ENCODE measurements around the gene TEX261. TPM values are rescaled to one million over a fixed set of nuclear protein-coding genes. Genes with fewer than 3 reads are reported as not detected.
A peak's percentile ranks its signal among the peaks of the same experiment; 100 is the strongest.

TEX261 gene
- total and polyA plus RNA-seq, 7 experiments from 2014 or later: 33.2 to 66.3 (median 44.4) TPM

DNA sequence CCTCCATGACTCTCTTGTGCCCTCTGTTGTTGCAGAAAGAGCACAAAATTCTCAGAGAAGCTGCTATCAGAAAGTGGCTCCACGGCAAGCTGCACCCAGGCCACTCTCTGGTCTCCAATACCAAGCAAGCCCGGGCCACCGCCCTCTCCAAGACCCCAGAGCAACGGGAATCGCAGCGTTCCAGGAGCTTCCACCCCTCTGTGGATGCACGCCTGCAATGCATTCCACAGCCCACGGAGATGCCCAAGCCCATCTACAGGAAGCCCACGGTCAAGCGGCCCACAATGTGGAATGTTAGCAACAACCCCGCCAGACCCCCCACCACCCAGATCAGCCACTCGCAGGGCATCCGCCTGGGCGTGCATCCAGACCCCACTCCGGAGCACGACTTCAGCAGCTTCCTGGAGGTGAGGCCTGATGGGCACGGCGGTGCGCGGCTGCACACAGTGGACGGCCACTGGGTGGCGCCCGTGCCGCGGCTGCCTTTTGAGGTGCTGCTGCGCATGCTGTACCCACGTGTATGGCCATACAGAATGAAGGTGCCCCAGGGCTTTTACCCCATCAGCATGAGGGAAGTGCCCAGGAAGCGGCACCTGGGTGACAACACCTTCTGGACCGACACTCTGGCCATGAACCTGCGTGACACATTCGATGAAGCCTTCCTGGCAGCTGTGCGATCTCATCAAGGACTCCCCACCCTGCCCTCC is 9.9 kb downstream of the TEX261 start:
- POLR2A ChIA-PET: interaction anchor here (0.8 to 1.2 kb wide), 3 partner anchors 10 to 1070 kb away, joined by 3 to 4 read pairs (median 3); partner anchors contain the start of genes MXD1 and TEX261
- DNase-seq: peak; percentile 71 to 86 (median 82)
- Mint-ChIP-seq H3K4me1 (peaks cover 7 to 22% (median 18%) of the 10 kb centered on the region in 7 donors), H3K9me3 (no peaks in the 10 kb centered on the region), H3K36me3 (peaks cover 0 to 28% (median 6%) of the 10 kb centered on the region in 5 donors), H3K27me3 (no peaks in the 10 kb centered on the region), H3K27ac (peak overlapping the region in 6 of 9 donors; percentile 39 to 76 (median 45)), H3K4me3 (peak overlapping the region in 8 of 10 donors; percentile 51 to 66 (median 57))
- intact Hi-C loops (cut with micrococcal nuclease): loop anchor here (1.0 kb wide), 4 partner anchors 10 to 19 kb away; partner anchors contain the start of gene TEX261 (in 1 of the 2)
- Histone ChIP-seq H3K9me3 (ENCODE audit: control insufficient read depth in 2 of 3, low read length in 3 of 3) (no peaks in the 10 kb centered on the region), H3K4me3 (ENCODE audit: low read length) (no peak overlapping the region), H3K27ac (ENCODE audit: low read depth, low read length) (peak overlapping the region; percentile 8), H3K4me1 (ENCODE audit: control insufficient read depth in 2 of 2, insufficient read depth in 2 of 2, low read length in 2 of 2) (no peaks in the 10 kb centered on the region), H3K27me3 (ENCODE audit: control insufficient read depth in 2 of 2, insufficient read depth in 2 of 2, low read length in 2 of 2) (no peaks in the 10 kb centered on the region), H3K36me3 (ENCODE audit: control insufficient read depth in 2 of 3, insufficient read depth in 3 of 3, low read length in 3 of 3) (peaks cover 7 to 40% (median 26%) of the 10 kb centered on the region in 3 experiments)
- CTCF ChIA-PET: interaction anchor here (0.7 to 3.7 kb wide), 6 partner anchors 10 to 114 kb away, joined by 3 to 24 read pairs (median 4); no protein-coding TSS in a partner anchor
- ATAC-seq: peak; percentile 100

DNA sequence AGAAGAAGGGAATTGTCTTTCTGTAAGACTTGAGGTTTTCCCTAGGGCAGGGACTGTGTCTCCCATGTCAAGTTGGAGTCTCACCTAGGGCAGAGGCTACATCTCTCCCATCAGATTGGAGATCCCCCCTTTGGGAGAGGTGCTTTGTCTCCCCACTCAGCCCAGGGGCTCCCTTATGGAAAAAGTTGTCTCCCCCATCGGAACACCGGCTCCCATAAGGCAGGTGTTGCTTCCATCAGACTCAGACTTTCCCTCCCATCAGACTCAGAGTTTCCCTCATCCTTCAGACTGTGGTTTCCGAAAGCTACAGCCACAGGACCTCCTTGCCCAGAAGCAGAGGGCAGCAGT is 10.5 kb downstream of the TEX261 start:
- Mint-ChIP-seq H3K36me3 (peaks cover 0 to 24% (median 6%) of the 10 kb centered on the region in 5 donors), H3K27ac (peak overlapping the region in 3 of 9 donors; percentile 41 to 48 (median 42)), H3K4me3 (peak overlapping the region in 5 of 10 donors; percentile 51 to 62 (median 54)), H3K4me1 (peaks cover 7 to 22% (median 19%) of the 10 kb centered on the region in 7 donors), H3K27me3 (peaks cover 0 to 2% (median 0%) of the 10 kb centered on the region in 5 donors), H3K9me3 (no peaks in the 10 kb centered on the region)
- POLR2A ChIA-PET: interaction anchor here (0.8 to 1.2 kb wide), 3 partner anchors 10 to 1069 kb away, joined by 3 to 4 read pairs (median 3); partner anchors contain the start of genes MXD1 and TEX261
- Histone ChIP-seq H3K4me3 (ENCODE audit: low read length) (no peak overlapping the region), H3K36me3 (ENCODE audit: control insufficient read depth in 2 of 3, insufficient read depth in 3 of 3, low read length in 3 of 3) (peaks cover 1 to 35% (median 21%) of the 10 kb centered on the region in 3 experiments), H3K27ac (ENCODE audit: low read depth, low read length) (no peak overlapping the region), H3K4me1 (ENCODE audit: control insufficient read depth in 2 of 2, insufficient read depth in 2 of 2, low read length in 2 of 2) (no peaks in the 10 kb centered on the region), H3K27me3 (ENCODE audit: control insufficient read depth in 2 of 2, insufficient read depth in 2 of 2, low read length in 2 of 2) (no peaks in the 10 kb centered on the region), H3K9me3 (ENCODE audit: control insufficient read depth in 2 of 3, low read length in 3 of 3) (no peaks in the 10 kb centered on the region)
- ATAC-seq (no peak), DNase-seq (peak in 1 of 9 donors; percentile 13)
- intact Hi-C loops (cut with micrococcal nuclease): no loop called here
- CTCF ChIA-PET: interaction anchor here (0.7 to 3.7 kb wide), 4 partner anchors 12 to 114 kb away, joined by 3 to 24 read pairs (median 14); no protein-coding TSS in a partner anchor

DNA sequence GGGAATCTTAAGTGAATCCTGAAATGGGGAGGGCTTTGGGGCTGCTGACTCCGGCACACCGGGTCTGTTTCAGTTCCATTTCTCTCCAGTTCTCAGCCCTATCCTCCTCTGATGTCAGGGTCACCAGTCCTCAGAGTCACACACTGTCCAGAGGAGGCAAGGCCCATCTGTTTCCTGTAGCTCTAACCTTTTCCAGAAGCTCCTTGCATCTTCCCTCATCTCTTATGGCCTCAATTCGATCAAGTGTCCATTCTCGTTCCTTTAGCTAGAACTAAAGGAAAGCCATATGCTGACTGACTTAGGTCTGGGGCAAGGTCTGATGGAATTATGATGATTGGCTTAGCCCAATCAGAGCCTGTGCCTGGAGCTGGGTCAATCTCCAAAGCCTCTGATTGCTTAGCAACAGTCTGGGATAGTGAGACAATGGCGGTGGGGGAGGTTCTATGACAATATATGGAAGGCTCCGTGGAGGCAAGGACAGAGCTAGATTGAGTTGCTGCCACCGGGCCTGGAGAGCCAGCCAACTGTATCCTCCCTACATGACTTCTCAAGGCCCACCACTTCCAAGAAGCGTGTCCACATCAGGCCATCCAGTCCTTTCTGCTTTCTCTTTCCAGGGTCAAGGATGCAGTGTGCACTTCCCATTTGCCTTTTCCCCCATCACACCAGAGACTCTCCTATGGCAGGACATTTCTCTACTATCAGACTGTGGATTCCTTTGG is 11.0 kb downstream of the TEX261 start:
- H3K27me3 Mint-ChIP-seq: peaks cover 0 to 2% (median 0%) of the 10 kb centered on the region in 5 donors

GRCh38 chr2:70982971-70983370 is 11.7 kb downstream of the TEX261 start:
- Histone ChIP-seq H3K27ac (ENCODE audit: low read depth, low read length) (no peak overlapping the region), H3K4me3 (ENCODE audit: low read length) (no peak overlapping the region), H3K4me1 (ENCODE audit: control insufficient read depth in 2 of 2, insufficient read depth in 2 of 2, low read length in 2 of 2) (peaks cover 4% of the 10 kb centered on the region in 2 donors), H3K36me3 (ENCODE audit: control insufficient read depth in 2 of 3, insufficient read depth in 3 of 3, low read length in 3 of 3) (peaks cover 0 to 22% (median 10%) of the 10 kb centered on the region in 3 experiments), H3K27me3 (ENCODE audit: control insufficient read depth in 2 of 2, insufficient read depth in 2 of 2, low read length in 2 of 2) (no peaks in the 10 kb centered on the region), H3K9me3 (ENCODE audit: control insufficient read depth in 2 of 3, low read length in 3 of 3) (no peaks in the 10 kb centered on the region)
- Mint-ChIP-seq H3K27ac (peak overlapping the region in 1 of 9 donors; percentile 4), H3K9me3 (no peaks in the 10 kb centered on the region), H3K4me3 (peak overlapping the region in 1 of 10 donors; percentile 28), H3K27me3 (peaks cover 0 to 5% (median 0%) of the 10 kb centered on the region in 5 donors), H3K4me1 (peaks cover 11 to 26% (median 23%) of the 10 kb centered on the region in 7 donors), H3K36me3 (peaks cover 0 to 19% (median 3%) of the 10 kb centered on the region in 5 donors)
- POLR2A ChIA-PET: interaction anchor here (0.6 to 1.2 kb wide), 3 partner anchors 9 to 86 kb away, joined by 3 read pairs; partner anchors contain the start of gene NAGK
- DNase-seq: no peak
- ATAC-seq: no peak
- CTCF ChIA-PET: interaction anchor here (1.1 to 3.7 kb wide), 3 partner anchors 17 to 35 kb away, joined by 3 to 23 read pairs (median 4); no protein-coding TSS in a partner anchor
- intact Hi-C loops (cut with micrococcal nuclease): no loop called here

More for the DNA sequence above, 11.0 kb downstream of the TEX261 start:
- ATAC-seq (no peak), DNase-seq (peak in 1 of 9 donors; percentile 14)
- Mint-ChIP-seq H3K4me1 (peaks cover 7 to 22% (median 19%) of the 10 kb centered on the region in 7 donors), H3K9me3 (no peaks in the 10 kb centered on the region), H3K36me3 (peaks cover 0 to 22% (median 3%) of the 10 kb centered on the region in 5 donors), H3K4me3 (peak overlapping the region in 1 of 10 donors; percentile 49), H3K27ac (peak overlapping the region in 1 of 9 donors; percentile 4)
- CTCF ChIA-PET: interaction anchor here (0.9 to 3.7 kb wide), 3 partner anchors 18 to 113 kb away, joined by 3 to 24 read pairs (median 23); no protein-coding TSS in a partner anchor
- POLR2A ChIA-PET: interaction anchor here (0.8 to 1.2 kb wide), 3 partner anchors 10 to 1068 kb away, joined by 3 read pairs; partner anchors contain the start of genes MXD1 and NAGK
- H3K4me3 ChIP-seq (ENCODE audit: low read length): no peak overlapping the region
- no peaks in the 10 kb centered on the region for H3K4me1 ChIP-seq (ENCODE audit: control insufficient read depth in 2 of 2, insufficient read depth in 2 of 2, low read length in 2 of 2)
- H3K9me3 ChIP-seq (ENCODE audit: control insufficient read depth in 2 of 3, low read length in 3 of 3): no peaks in the 10 kb centered on the region
- H3K27ac ChIP-seq (ENCODE audit: low read depth, low read length): no peak overlapping the region
- peaks cover 0 to 29% (median 17%) of the 10 kb centered on the region in 3 experiments for H3K36me3 ChIP-seq (ENCODE audit: control insufficient read depth in 2 of 3, insufficient read depth in 3 of 3, low read length in 3 of 3)
- H3K27me3 ChIP-seq (ENCODE audit: control insufficient read depth in 2 of 2, insufficient read depth in 2 of 2, low read length in 2 of 2): no peaks in the 10 kb centered on the region
- intact Hi-C loops (cut with micrococcal nuclease): no loop called here

DNA sequence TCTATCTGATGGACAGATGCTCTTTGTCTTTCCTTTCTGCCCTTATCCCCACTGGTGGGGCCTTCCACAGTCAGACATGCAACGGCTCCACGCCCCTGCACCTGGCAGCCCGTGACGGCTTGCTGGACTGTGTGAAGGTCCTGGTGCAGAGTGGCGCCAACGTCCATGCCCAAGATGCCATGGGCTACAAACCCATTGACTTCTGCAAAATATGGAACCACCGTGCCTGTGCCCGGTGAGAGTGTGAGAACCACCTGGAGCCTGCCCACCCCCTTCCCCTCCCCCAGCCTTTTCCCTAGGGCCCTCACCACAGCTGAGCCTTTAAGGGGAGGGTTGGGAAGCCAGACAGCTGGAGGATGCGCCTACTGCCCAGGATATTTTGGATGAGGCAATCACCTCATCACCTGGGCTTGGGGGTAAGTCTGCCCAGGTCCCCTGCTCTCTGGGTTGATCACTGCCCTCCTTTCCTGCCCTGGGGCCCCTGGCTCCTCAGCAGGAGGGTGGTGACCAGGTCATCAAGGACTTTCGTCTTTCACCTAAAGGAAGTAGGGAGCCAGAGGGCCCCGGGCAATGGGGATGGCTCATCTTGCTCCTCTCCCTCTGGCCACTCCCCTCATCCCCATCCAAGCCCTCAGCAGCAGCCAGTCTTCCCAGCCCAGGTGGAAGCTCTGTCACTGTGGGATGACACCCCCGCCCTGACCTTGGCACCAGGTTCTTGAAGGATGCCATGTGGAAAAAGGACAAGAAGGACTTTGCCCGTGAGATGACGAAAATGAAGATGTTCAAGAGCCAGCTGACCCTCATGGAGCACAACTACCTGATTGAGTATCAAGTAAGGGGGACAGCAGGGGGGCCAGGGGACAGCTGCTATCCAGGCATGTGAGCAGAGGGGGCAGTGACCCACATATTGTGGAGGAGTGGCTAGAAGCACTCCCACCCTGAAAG is 12.5 kb downstream of the TEX261 start:
- no peak for ATAC-seq
- H3K4me1 Mint-ChIP-seq: peaks cover 19 to 34% (median 30%) of the 10 kb centered on the region in 7 donors
- ChIA-PET CTCF (interaction anchor here (1.1 to 3.7 kb wide), 3 partner anchors 17 to 34 kb away, joined by 3 to 23 read pairs (median 4); no protein-coding TSS in a partner anchor), POLR2A (interaction anchor here (1.2 kb wide), 1 partner anchor 86 kb away, joined by 3 read pairs; the partner anchor contains the start of gene NAGK)
- H3K4me1 ChIP-seq (ENCODE audit: control insufficient read depth in 2 of 2, insufficient read depth in 2 of 2, low read length in 2 of 2): peaks cover 9% of the 10 kb centered on the region in 2 donors
- H3K9me3 ChIP-seq (ENCODE audit: control insufficient read depth in 2 of 3, low read length in 3 of 3): no peaks in the 10 kb centered on the region
- no peak overlapping the region for H3K27ac ChIP-seq (ENCODE audit: low read depth, low read length)
- H3K36me3 ChIP-seq (ENCODE audit: control insufficient read depth in 2 of 3, insufficient read depth in 3 of 3, low read length in 3 of 3): peaks cover 0 to 14% (median 7%) of the 10 kb centered on the region in 3 experiments
- intact Hi-C loops (cut with micrococcal nuclease): no loop called here
- peak in 1 of 9 donors; percentile 18 for DNase-seq
- H3K9me3 Mint-ChIP-seq: no peaks in the 10 kb centered on the region
- no peak overlapping the region for H3K27ac Mint-ChIP-seq
- peaks cover 0 to 14% (median 3%) of the 10 kb centered on the region in 5 donors for H3K36me3 Mint-ChIP-seq
- H3K27me3 ChIP-seq (ENCODE audit: control insufficient read depth in 2 of 2, insufficient read depth in 2 of 2, low read length in 2 of 2): no peaks in the 10 kb centered on the region
- H3K4me3 Mint-ChIP-seq: no peak overlapping the region
- H3K4me3 ChIP-seq (ENCODE audit: low read length): no peak overlapping the region
- H3K27me3 Mint-ChIP-seq: peaks cover 0 to 6% (median 0%) of the 10 kb centered on the region in 5 donors
